HG03108 (cell line): Measurements from ENCODE around the gene GSE1.

Experiments
- ATAC-seq: cut with Tn5 transposase; IDR thresholded peaks from one replicate; pipeline ENCODE4 v1.9.1; 2021; ENCODE audit warnings: moderate library complexity; ENCODE audit not compliant: unreplicated experiment

GSE1 gene

GRCh38 chr16:85674828-85675227 lies 61.7 kb downstream of the GSE1 start:
- ATAC-seq: no peak

- ATAC-seq: no peak
Measured at GRCh38 chr16:85675251-85675874, 62.2 kb downstream of the GSE1 start.

- ATAC-seq: no peak
Measured at GRCh38 chr16:85676466-85676865, 63.3 kb downstream of the GSE1 start.

- no peak for ATAC-seq
Measured at GRCh38 chr16:85677383-85677967, 64.4 kb downstream of the GSE1 start.

- no peak for ATAC-seq
Measured at GRCh38 chr16:85678016-85678415, 64.9 kb downstream of the GSE1 start.

- no peak for ATAC-seq
Measured at GRCh38 chr16:85678821-85679220, 65.7 kb downstream of the GSE1 start.

GRCh38 chr16:85679870-85680269 lies 66.7 kb downstream of the GSE1 start:
- ATAC-seq: no peak

GRCh38 chr16:85680352-85680944 lies 67.3 kb downstream of the GSE1 start:
- no peak for ATAC-seq

- no peak for ATAC-seq
Measured at GRCh38 chr16:85681255-85681654, 68.1 kb downstream of the GSE1 start.

- ATAC-seq: no peak
Measured at GRCh38 chr16:85682516-85682915, 69.4 kb downstream of the GSE1 start.

- no peak for ATAC-seq
Measured at GRCh38 chr16:85683363-85683762, 70.2 kb downstream of the GSE1 start.

GRCh38 chr16:85685251-85685650 lies 72.1 kb downstream of the GSE1 start:
- no peak for ATAC-seq

- no peak for ATAC-seq
Measured at GRCh38 chr16:85686912-85687591, 73.9 kb downstream of the GSE1 start.

GRCh38 chr16:85687651-85688471 lies 74.7 kb downstream of the GSE1 start:
- no peak for ATAC-seq

- ATAC-seq: peak; percentile 88
Measured at GRCh38 chr16:85688586-85689284, 75.6 kb downstream of the GSE1 start, which contains the start of gene GINS2. GINS2 (minus strand) TSS chr16:85688954; CDS start chr16:85688898, 56 bp downstream.

GRCh38 chr16:85689285-85689949 lies 76.3 kb downstream of the GSE1 start:
- no peak for ATAC-seq

GRCh38 chr16:85689950-85690320 lies 76.8 kb downstream of the GSE1 start:
- ATAC-seq: no peak

GRCh38 chr16:85690469-85691064 lies 77.4 kb downstream of the GSE1 start:
- no peak for ATAC-seq
